ENCODE data around the gene HOXA1.

- no peak for TF ChIP-seq SIN3A (IDR thresholded peaks at IDR 0.05; ENCODE audit: borderline replicate concordance, insufficient read depth, low read length)
- no peak for TF ChIP-seq TAF1 (IDR thresholded peaks at IDR 0.05; ENCODE audit: borderline replicate concordance, insufficient read depth, low read length)
- TF ChIP-seq REST (IDR thresholded peaks at IDR 0.05; ENCODE audit: insufficient read depth in 1 of 2, low read depth in 2 of 2, low read length in 2 of 2), result no peak
- no peak for TF ChIP-seq POLR2AphosphoS5 (IDR thresholded peaks at IDR 0.05; ENCODE audit: low read depth, low read length)
- TF ChIP-seq FOXP2 (optimal IDR thresholded peaks at IDR 0.05; ENCODE audit: borderline replicate concordance, extremely low read depth, extremely low read length, insufficient read depth), result no peak
Observed at GRCh38 chr7:27124096-27124901, 28.5 kb upstream of the HOXA1 start.
